Measurements from ENCODE around the gene PSKH1. TPM values are rescaled to one million over a fixed set of nuclear protein-coding genes. Genes with fewer than 3 reads are reported as not detected.

The PSKH1 gene
- total and polyA plus RNA-seq, 10 of the 15 experiments (the other 5 are each of a cell fraction or from before 2014, with no cell fraction given), result 0.63 to 20.4 (median 7.8) TPM

GRCh38 chr16:67917852-67918236 lies 24.8 kb downstream of the PSKH1 start:
- in situ Hi-C loops (cut with MboI), result no loop called here
- Histone ChIP-seq H3K36me3 (ENCODE audit: control insufficient read depth in 2 of 2, insufficient read depth in 2 of 2, low read length in 1 of 2) (peaks cover 0 to 3% of the 10 kb centered on the region in 2 experiments; a peak in 1 of 4 replicates), H4K20me1 (ENCODE audit: control insufficient read depth, insufficient read depth) (no peaks in the 10 kb centered on the region), H3K27me3 (replicated peaks in 1 of 2; ENCODE audit: control insufficient read depth in 2 of 2, insufficient read depth in 2 of 2, low read length in 1 of 2) (no peaks in the 10 kb centered on the region), H3K79me2 (ENCODE audit: control insufficient read depth, insufficient read depth, low read length) (no peaks in the 10 kb centered on the region), H3K9ac (ENCODE audit: control insufficient read depth, insufficient read depth, low read length) (no peak overlapping the region), H2AFZ (ENCODE audit: control insufficient read depth, low read depth, low read length) (no peak overlapping the region), H3K9me3 (replicated peaks; ENCODE audit: control insufficient read depth, insufficient read depth, low read length) (no peaks in the 10 kb centered on the region), H3K4me1 (ENCODE audit: control insufficient read depth, insufficient read depth, low read length) (no peaks in the 10 kb centered on the region), H3K4me3 (no peak overlapping the region), H3K27ac (ENCODE audit: control insufficient read depth, insufficient read depth) (no peak overlapping the region), H3K4me2 (ENCODE audit: control insufficient read depth, insufficient read depth) (no peak overlapping the region)
- intact Hi-C loops (cut with micrococcal nuclease; ENCODE audit: unreplicated experiment), result no loop called here
- ChIA-PET POLR2A (no interaction called here), SMC1A (ENCODE audit: uncharacterized antibody, unreplicated experiment) (interaction anchor here (1.1 kb wide), 1 partner anchor 245 kb away, joined by 3 read pairs; no protein-coding TSS in a partner anchor), CTCF (no interaction called here), RAD21 (ENCODE audit: unreplicated experiment) (no interaction called here)
- FAIRE-seq (no peak), DNase-seq (ENCODE audit: low read depth, low spot score) (no peak), ATAC-seq (peak; percentile 33; the same call in 1 of the 3 replicates)
- 65% methylated on average over 4 of the region's 4 CpGs for WGBS (ENCODE audit: insufficient coverage, insufficient replicate concordance, low lambda C conversion rate, missing lambda C conversion rate)
- no TSS peak for BruUV-seq (replicated peaks)
- TF ChIP-seq RB1 (IDR thresholded peaks at IDR 0.05; ENCODE audit: borderline replicate concordance) (no peak), ZBED1 (IDR thresholded peaks at IDR 0.05; ENCODE audit: borderline replicate concordance) (no peak), DPF2 (IDR thresholded peaks at IDR 0.05) (no peak), CREM (IDR thresholded peaks at IDR 0.05; ENCODE audit: low read depth) (no peak), NR2C1 (IDR thresholded peaks at IDR 0.05) (no peak), ZNF384 (IDR thresholded peaks at IDR 0.05; ENCODE audit: borderline replicate concordance, low read depth, low read length) (no peak), EGR1 (IDR thresholded peaks at IDR 0.05; ENCODE audit: borderline replicate concordance in 1 of 2, low read depth in 2 of 2, low read length in 2 of 2) (no peak), ZNF687 (IDR thresholded peaks at IDR 0.05) (no peak), ZNF24 (IDR thresholded peaks at IDR 0.05) (no peak)
- TF ChIP-seq, protein P1, sequence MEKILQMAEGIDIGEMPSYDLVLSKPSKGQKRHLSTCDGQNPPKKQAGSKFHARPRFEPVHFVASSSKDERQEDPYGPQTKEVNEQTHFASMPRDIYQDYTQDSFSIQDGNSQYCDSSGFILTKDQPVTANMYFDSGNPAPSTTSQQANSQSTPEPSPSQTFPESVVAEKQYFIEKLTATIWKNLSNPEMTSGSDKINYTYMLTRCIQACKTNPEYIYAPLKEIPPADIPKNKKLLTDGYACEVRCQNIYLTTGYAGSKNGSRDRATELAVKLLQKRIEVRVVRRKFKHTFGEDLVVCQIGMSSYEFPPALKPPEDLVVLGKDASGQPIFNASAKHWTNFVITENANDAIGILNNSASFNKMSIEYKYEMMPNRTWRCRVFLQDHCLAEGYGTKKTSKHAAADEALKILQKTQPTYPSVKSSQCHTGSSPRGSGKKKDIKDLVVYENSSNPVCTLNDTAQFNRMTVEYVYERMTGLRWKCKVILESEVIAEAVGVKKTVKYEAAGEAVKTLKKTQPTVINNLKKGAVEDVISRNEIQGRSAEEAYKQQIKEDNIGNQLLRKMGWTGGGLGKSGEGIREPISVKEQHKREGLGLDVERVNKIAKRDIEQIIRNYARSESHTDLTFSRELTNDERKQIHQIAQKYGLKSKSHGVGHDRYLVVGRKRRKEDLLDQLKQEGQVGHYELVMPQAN (conservative IDR thresholded peaks at IDR 0.05), result no peak
- TF ChIP-seq, protein P2, sequence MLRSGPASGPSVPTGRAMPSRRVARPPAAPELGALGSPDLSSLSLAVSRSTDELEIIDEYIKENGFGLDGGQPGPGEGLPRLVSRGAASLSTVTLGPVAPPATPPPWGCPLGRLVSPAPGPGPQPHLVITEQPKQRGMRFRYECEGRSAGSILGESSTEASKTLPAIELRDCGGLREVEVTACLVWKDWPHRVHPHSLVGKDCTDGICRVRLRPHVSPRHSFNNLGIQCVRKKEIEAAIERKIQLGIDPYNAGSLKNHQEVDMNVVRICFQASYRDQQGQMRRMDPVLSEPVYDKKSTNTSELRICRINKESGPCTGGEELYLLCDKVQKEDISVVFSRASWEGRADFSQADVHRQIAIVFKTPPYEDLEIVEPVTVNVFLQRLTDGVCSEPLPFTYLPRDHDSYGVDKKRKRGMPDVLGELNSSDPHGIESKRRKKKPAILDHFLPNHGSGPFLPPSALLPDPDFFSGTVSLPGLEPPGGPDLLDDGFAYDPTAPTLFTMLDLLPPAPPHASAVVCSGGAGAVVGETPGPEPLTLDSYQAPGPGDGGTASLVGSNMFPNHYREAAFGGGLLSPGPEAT (IDR thresholded peaks at IDR 0.05; ENCODE audit: low read depth), result no peak
- TF ChIP-seq, protein P3, sequence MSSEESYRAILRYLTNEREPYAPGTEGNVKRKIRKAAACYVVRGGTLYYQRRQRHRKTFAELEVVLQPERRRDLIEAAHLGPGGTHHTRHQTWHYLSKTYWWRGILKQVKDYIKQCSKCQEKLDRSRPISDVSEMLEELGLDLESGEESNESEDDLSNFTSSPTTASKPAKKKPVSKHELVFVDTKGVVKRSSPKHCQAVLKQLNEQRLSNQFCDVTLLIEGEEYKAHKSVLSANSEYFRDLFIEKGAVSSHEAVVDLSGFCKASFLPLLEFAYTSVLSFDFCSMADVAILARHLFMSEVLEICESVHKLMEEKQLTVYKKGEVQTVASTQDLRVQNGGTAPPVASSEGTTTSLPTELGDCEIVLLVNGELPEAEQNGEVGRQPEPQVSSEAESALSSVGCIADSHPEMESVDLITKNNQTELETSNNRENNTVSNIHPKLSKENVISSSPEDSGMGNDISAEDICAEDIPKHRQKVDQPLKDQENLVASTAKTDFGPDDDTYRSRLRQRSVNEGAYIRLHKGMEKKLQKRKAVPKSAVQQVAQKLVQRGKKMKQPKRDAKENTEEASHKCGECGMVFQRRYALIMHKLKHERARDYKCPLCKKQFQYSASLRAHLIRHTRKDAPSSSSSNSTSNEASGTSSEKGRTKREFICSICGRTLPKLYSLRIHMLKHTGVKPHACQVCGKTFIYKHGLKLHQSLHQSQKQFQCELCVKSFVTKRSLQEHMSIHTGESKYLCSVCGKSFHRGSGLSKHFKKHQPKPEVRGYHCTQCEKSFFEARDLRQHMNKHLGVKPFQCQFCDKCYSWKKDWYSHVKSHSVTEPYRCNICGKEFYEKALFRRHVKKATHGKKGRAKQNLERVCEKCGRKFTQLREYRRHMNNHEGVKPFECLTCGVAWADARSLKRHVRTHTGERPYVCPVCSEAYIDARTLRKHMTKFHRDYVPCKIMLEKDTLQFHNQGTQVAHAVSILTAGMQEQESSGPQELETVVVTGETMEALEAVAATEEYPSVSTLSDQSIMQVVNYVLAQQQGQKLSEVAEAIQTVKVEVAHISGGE (CRISPR knock-in tag; IDR thresholded peaks at IDR 0.05), result no peak
